ENCODE measurements around the gene SLC22A15. TPM values are rescaled to one million over a fixed set of nuclear protein-coding genes. Genes with fewer than 3 reads are reported as not detected.
A peak's percentile ranks its signal among the peaks of the same experiment; 100 is the strongest.
"Not testable (repeated sequence)": the region's sequence is repeated elsewhere in the genome, so short reads cannot be mapped to it uniquely, and the experiment has no call there.

The SLC22A15 gene
- total RNA-seq, 1 donor from 2014 or later: 2.3 TPM

GRCh38 chr1:115955228-115955627 is 21.1 kb upstream of the SLC22A15 start:
- H3K4me1 Mint-ChIP-seq: no peaks in the 10 kb centered on the region

GRCh38 chr1:115958866-115959265 is 17.4 kb upstream of the SLC22A15 start:
- H3K4me1 Mint-ChIP-seq: no peaks in the 10 kb centered on the region
- H3K9me3 Mint-ChIP-seq: no peaks in the 10 kb centered on the region
- H3K27me3 Mint-ChIP-seq (ENCODE audit: low read depth): peaks cover 10% of the 10 kb centered on the region
- H3K4me3 Mint-ChIP-seq: no peak overlapping the region
- no peak overlapping the region for H3K27ac Mint-ChIP-seq (ENCODE audit: unreplicated experiment)
- H3K36me3 Mint-ChIP-seq (ENCODE audit: low read depth): no peaks in the 10 kb centered on the region
- DNase-seq (ENCODE audit: low read depth, low spot score): no peak
- TF ChIP-seq CTCF (conservative IDR thresholded peaks at IDR 0.05): no peak

More at GRCh38 chr1:115955228-115955627, 21.1 kb upstream of the SLC22A15 start:
- H3K27me3 Mint-ChIP-seq (ENCODE audit: low read depth): peaks cover 10% of the 10 kb centered on the region
- no peaks in the 10 kb centered on the region for H3K36me3 Mint-ChIP-seq (ENCODE audit: low read depth)
- H3K9me3 Mint-ChIP-seq: no peaks in the 10 kb centered on the region
- H3K4me3 Mint-ChIP-seq: no peak overlapping the region
- DNase-seq (ENCODE audit: low read depth, low spot score): no peak
- no peak for TF ChIP-seq CTCF (conservative IDR thresholded peaks at IDR 0.05)
- H3K27ac Mint-ChIP-seq (ENCODE audit: unreplicated experiment): no peak overlapping the region

GRCh38 chr1:115969509-115969908 is 6.8 kb upstream of the SLC22A15 start:
- no peak for TF ChIP-seq CTCF (conservative IDR thresholded peaks at IDR 0.05)
- H3K4me1 Mint-ChIP-seq: peaks cover 11% of the 10 kb centered on the region
- H3K4me3 Mint-ChIP-seq: no peak overlapping the region
- peaks cover 12% of the 10 kb centered on the region for H3K27me3 Mint-ChIP-seq (ENCODE audit: low read depth)
- DNase-seq (ENCODE audit: low read depth, low spot score): peak; percentile 32
- H3K27ac Mint-ChIP-seq (ENCODE audit: unreplicated experiment): no peak overlapping the region
- peaks cover 8% of the 10 kb centered on the region for H3K9me3 Mint-ChIP-seq
- peaks cover under 1% of the 10 kb centered on the region for H3K36me3 Mint-ChIP-seq (ENCODE audit: low read depth)

GRCh38 chr1:115971778-115972177 is 4.5 kb upstream of the SLC22A15 start:
- Mint-ChIP-seq H3K4me1 (peaks cover 16% of the 10 kb centered on the region), H3K27me3 (ENCODE audit: low read depth) (peaks cover 15% of the 10 kb centered on the region)
- not testable (repeated sequence) for H3K4me3 Mint-ChIP-seq; H3K9me3 Mint-ChIP-seq; DNase-seq (ENCODE audit: low read depth, low spot score); H3K36me3 Mint-ChIP-seq (ENCODE audit: low read depth); H3K27ac Mint-ChIP-seq (ENCODE audit: unreplicated experiment)

- no peaks in the 10 kb centered on the region for H3K9me3 Mint-ChIP-seq
- TF ChIP-seq CTCF (conservative IDR thresholded peaks at IDR 0.05): no peak
- peaks cover 21% of the 10 kb centered on the region for H3K4me1 Mint-ChIP-seq
- H3K27ac Mint-ChIP-seq (ENCODE audit: unreplicated experiment): no peak overlapping the region
- peak overlapping the region; percentile 34 for H3K4me3 Mint-ChIP-seq
- H3K36me3 Mint-ChIP-seq (ENCODE audit: low read depth): no peaks in the 10 kb centered on the region
- no peak for DNase-seq (ENCODE audit: low read depth, low spot score)
- peaks cover 28% of the 10 kb centered on the region for H3K27me3 Mint-ChIP-seq (ENCODE audit: low read depth)
These were observed 3.2 kb upstream of the SLC22A15 start for GRCh38 chr1:115973154-115973553.

- no peaks in the 10 kb centered on the region for H3K9me3 Mint-ChIP-seq
- no peak for TF ChIP-seq CTCF (conservative IDR thresholded peaks at IDR 0.05)
- H3K27me3 Mint-ChIP-seq (ENCODE audit: low read depth): peaks cover 34% of the 10 kb centered on the region
- peaks cover 10% of the 10 kb centered on the region for H3K4me1 Mint-ChIP-seq
- no peak for DNase-seq (ENCODE audit: low read depth, low spot score)
- peak overlapping the region; percentile 95 for H3K4me3 Mint-ChIP-seq
- no peaks in the 10 kb centered on the region for H3K36me3 Mint-ChIP-seq (ENCODE audit: low read depth)
- no peak overlapping the region for H3K27ac Mint-ChIP-seq (ENCODE audit: unreplicated experiment)
These were observed 698 bp upstream of the SLC22A15 start for GRCh38 chr1:115975569-115976061.

All from neural crest cell (in vitro differentiated cells).